ENCODE results near the gene GLRA1. TPM values are rescaled to one million over a fixed set of nuclear protein-coding genes. Genes with fewer than 3 reads are reported as not detected.
"Not testable (repeated sequence)": the region's sequence is repeated elsewhere in the genome, so short reads cannot be mapped to it uniquely, and the experiment has no call there.

GLRA1 gene
- total RNA-seq, 1 experiment from 2014 or later: not detected

- in situ Hi-C loops (cut with HindIII; ENCODE audit: low sequenced_read_pairs): no loop called here
- no peak for DNase-seq (ENCODE audit: low spot score)
These were observed 32.3 kb downstream of the GLRA1 start for GRCh38 chr5:151892393-151892792.

- DNase-seq (ENCODE audit: low spot score): no peak
- in situ Hi-C loops (cut with HindIII; ENCODE audit: low sequenced_read_pairs): no loop called here
These were observed 34.4 kb downstream of the GLRA1 start for GRCh38 chr5:151890299-151890698.

- in situ Hi-C loops (cut with HindIII; ENCODE audit: low sequenced_read_pairs): no loop called here
- no peak for DNase-seq (ENCODE audit: low spot score)
These were observed 35.0 kb downstream of the GLRA1 start for GRCh38 chr5:151889614-151890013.

- peak; percentile 40 for DNase-seq (ENCODE audit: low spot score)
- in situ Hi-C loops (cut with HindIII; ENCODE audit: low sequenced_read_pairs): no loop called here
These were observed 37.9 kb downstream of the GLRA1 start for GRCh38 chr5:151886546-151887275.

- in situ Hi-C loops (cut with HindIII; ENCODE audit: low sequenced_read_pairs): no loop called here
- DNase-seq (ENCODE audit: low spot score): no peak
These were observed 39.3 kb downstream of the GLRA1 start for GRCh38 chr5:151885138-151885908.

GRCh38 chr5:151881621-151882225, 42.9 kb downstream of the GLRA1 start:
- peak; percentile 85 for DNase-seq (ENCODE audit: low spot score)
- in situ Hi-C loops (cut with HindIII; ENCODE audit: low sequenced_read_pairs): no loop called here

GRCh38 chr5:151880324-151880723, 44.3 kb downstream of the GLRA1 start:
- in situ Hi-C loops (cut with HindIII; ENCODE audit: low sequenced_read_pairs): no loop called here
- DNase-seq (ENCODE audit: low spot score): peak; percentile 96

GRCh38 chr5:151873701-151874100, 51.0 kb downstream of the GLRA1 start:
- in situ Hi-C loops (cut with HindIII; ENCODE audit: low sequenced_read_pairs): no loop called here
- DNase-seq (ENCODE audit: low spot score): no peak

- DNase-seq (ENCODE audit: low spot score): no peak
- in situ Hi-C loops (cut with HindIII; ENCODE audit: low sequenced_read_pairs): no loop called here
These were observed 52.0 kb downstream of the GLRA1 start for GRCh38 chr5:151872701-151873100.

- in situ Hi-C loops (cut with HindIII; ENCODE audit: low sequenced_read_pairs): no loop called here
- DNase-seq (ENCODE audit: low spot score): no peak
These were observed 53.8 kb downstream of the GLRA1 start for GRCh38 chr5:151870820-151871219.

- DNase-seq (ENCODE audit: low spot score): no peak
- in situ Hi-C loops (cut with HindIII; ENCODE audit: low sequenced_read_pairs): no loop called here
These were observed 54.4 kb downstream of the GLRA1 start for GRCh38 chr5:151870271-151870670.

GRCh38 chr5:151869843-151870242, 54.8 kb downstream of the GLRA1 start:
- in situ Hi-C loops (cut with HindIII; ENCODE audit: low sequenced_read_pairs): no loop called here
- no peak for DNase-seq (ENCODE audit: low spot score)

GRCh38 chr5:151868451-151868850, 56.2 kb downstream of the GLRA1 start:
- DNase-seq (ENCODE audit: low spot score): no peak
- in situ Hi-C loops (cut with HindIII; ENCODE audit: low sequenced_read_pairs): no loop called here

- in situ Hi-C loops (cut with HindIII; ENCODE audit: low sequenced_read_pairs): no loop called here
These were observed 60.4 kb downstream of the GLRA1 start for GRCh38 chr5:151864061-151864748.

GRCh38 chr5:151863566-151863965, 61.1 kb downstream of the GLRA1 start:
- DNase-seq (ENCODE audit: low spot score): no peak
- in situ Hi-C loops (cut with HindIII; ENCODE audit: low sequenced_read_pairs): no loop called here

More at GRCh38 chr5:151864061-151864748, 60.4 kb downstream of the GLRA1 start:
- no peak for DNase-seq (ENCODE audit: low spot score)

- no peak for DNase-seq (ENCODE audit: low spot score)
- in situ Hi-C loops (cut with HindIII; ENCODE audit: low sequenced_read_pairs): no loop called here
These were observed 61.7 kb downstream of the GLRA1 start for GRCh38 chr5:151862811-151863472.

GRCh38 chr5:151860867-151861266, 63.8 kb downstream of the GLRA1 start:
- in situ Hi-C loops (cut with HindIII; ENCODE audit: low sequenced_read_pairs); DNase-seq (ENCODE audit: low spot score): not testable (repeated sequence)

GRCh38 chr5:151856861-151857260, 67.8 kb downstream of the GLRA1 start:
- in situ Hi-C loops (cut with HindIII; ENCODE audit: low sequenced_read_pairs): no loop called here
- DNase-seq (ENCODE audit: low spot score): no peak

- in situ Hi-C loops (cut with HindIII; ENCODE audit: low sequenced_read_pairs): no loop called here
These were observed 69.0 kb downstream of the GLRA1 start for GRCh38 chr5:151855701-151856100.

More at GRCh38 chr5:151855701-151856100, 69.0 kb downstream of the GLRA1 start:
- no peak for DNase-seq (ENCODE audit: low spot score)
